ENCODE data around the gene ZCCHC9. TPM values are rescaled to one million over a fixed set of nuclear protein-coding genes. Genes with fewer than 3 reads are reported as not detected.
"Not testable (repeated sequence)": the region's sequence is repeated elsewhere in the genome, so short reads cannot be mapped to it uniquely, and the experiment has no call there.

The ZCCHC9 gene
- total and polyA plus RNA-seq, 12 donors, result 8.5 to 25.7 (median 11.1) TPM

DNA sequence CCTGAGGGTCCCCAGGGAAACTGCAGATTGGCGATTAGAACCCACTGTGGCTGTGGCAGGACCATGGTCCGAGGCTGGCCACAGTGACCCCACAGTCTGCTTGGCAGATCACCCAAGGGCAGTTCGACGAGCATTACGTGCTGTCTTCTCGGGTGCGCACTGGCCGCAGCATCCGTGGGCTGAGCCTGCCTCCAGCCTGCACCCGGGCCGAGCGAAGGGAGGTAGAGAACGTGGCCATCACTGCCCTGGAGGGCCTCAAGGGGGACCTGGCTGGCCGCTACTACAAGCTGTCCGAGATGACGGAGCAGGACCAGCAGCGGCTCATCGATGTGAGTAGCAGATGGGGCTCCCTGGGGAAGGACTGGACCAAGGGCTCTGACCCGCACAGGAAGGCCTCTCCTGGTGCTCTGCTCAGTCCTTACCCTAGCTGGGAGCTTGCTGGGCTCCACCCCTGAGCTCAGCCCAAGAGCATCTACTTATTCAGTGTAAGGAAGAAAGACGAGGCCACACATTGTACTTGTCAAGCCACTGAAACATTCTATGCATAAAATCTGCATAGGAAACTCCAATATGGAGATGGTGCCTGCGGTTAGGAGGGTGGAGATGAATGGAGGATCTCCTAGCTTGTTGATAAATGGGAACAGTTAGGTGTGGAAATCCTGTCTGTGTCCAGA lies 46.4 kb upstream of the ZCCHC9 start:
- TF ChIP-seq CTCF (IDR thresholded peaks at IDR 0.05), result no peak
- peaks cover 0 to 92% (median 43%) of the 10 kb centered on the region in 9 donors for H3K36me3 ChIP-seq
- ATAC-seq (peak in 1 of 8 donors; percentile 19), DNase-seq (no peak)
- H3K27me3 ChIP-seq, result no peaks in the 10 kb centered on the region
- H3K4me3 ChIP-seq, result no peak overlapping the region
- no peak overlapping the region for H3K27ac ChIP-seq
- H3K9me3 ChIP-seq, result peaks cover 0 to 4% (median 0%) of the 10 kb centered on the region in 11 donors
- WGBS, 2 donors, result 95 to 96% methylated on average over 21 of the region's 21 CpGs
- H3K4me1 ChIP-seq, result peaks cover 0 to 52% (median 15%) of the 10 kb centered on the region in 9 donors
- intact Hi-C loops (cut with DNase I), result no loop called here

DNA sequence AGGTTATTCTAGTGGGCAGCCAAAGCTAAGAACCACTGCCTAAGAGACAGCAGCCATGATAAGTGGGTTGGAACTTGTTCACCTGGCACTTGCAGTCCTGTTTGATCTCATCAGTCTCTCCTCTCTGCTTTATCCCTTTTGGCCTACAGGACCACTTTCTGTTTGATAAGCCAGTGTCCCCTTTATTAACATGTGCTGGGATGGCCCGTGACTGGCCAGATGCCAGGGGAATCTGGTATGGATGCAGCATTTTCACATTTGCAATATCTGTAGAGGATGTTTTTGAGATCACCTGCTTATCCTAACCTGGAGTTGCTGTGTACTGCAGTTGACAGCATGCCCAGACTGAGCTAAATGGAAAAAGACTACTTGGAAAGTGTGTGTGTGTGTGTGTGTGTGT lies 44.6 kb upstream of the ZCCHC9 start:
- intact Hi-C loops (cut with DNase I), result no loop called here
- ATAC-seq, result no peak
- no peak overlapping the region for H3K4me3 ChIP-seq

DNA sequence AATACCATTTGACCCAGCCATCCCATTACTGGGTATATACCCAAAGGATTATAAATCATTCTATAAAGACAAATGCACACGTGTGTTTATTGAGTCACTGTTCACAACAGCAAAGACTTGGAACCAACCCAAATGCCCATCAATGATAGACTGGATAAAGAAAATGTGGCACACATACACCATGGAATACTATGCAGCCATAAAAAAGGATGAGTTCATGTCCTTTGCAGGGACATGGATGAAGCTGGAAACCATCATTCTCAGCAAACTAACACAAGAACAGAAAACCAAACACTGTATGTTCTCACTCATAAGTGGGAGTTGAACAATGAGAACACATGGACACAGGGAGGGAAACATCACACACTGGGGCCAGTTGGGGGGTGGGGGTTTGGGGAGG lies 38.6 kb upstream of the ZCCHC9 start:
- intact Hi-C loops (cut with DNase I); DNase-seq; H3K27me3 ChIP-seq; ATAC-seq; H3K4me1 ChIP-seq; H3K27ac ChIP-seq; H3K4me3 ChIP-seq: not testable (repeated sequence)
- 90 to 100% methylated on average over 1 of the region's 1 CpG for WGBS, 2 donors
- Histone ChIP-seq H3K36me3 (peaks cover 0 to 100% (median 62%) of the 10 kb centered on the region in 9 donors), H3K9me3 (peaks cover 0 to 34% (median 6%) of the 10 kb centered on the region in 11 donors)

More for the DNA sequence above, 44.6 kb upstream of the ZCCHC9 start:
- H3K27me3 ChIP-seq, result no peaks in the 10 kb centered on the region
- peaks cover 0 to 100% (median 54%) of the 10 kb centered on the region in 9 donors for H3K36me3 ChIP-seq
- no peak for DNase-seq
- 71 to 73% methylated on average over 1 of the region's 1 CpG for WGBS, 2 donors
- no peak for TF ChIP-seq CTCF (IDR thresholded peaks at IDR 0.05)
- H3K27ac ChIP-seq, result no peak overlapping the region
- peaks cover 0 to 36% (median 7%) of the 10 kb centered on the region in 9 donors for H3K4me1 ChIP-seq
- peaks cover 0 to 19% (median 3%) of the 10 kb centered on the region in 11 donors for H3K9me3 ChIP-seq

- Histone ChIP-seq H3K4me3 (no peak overlapping the region), H3K27me3 (no peaks in the 10 kb centered on the region), H3K9me3 (peaks cover 0 to 31% (median 6%) of the 10 kb centered on the region in 11 donors), H3K4me1 (no peaks in the 10 kb centered on the region), H3K36me3 (peaks cover 0 to 100% (median 45%) of the 10 kb centered on the region in 9 donors), H3K27ac (no peak overlapping the region)
- TF ChIP-seq CTCF (IDR thresholded peaks at IDR 0.05), result no peak
- intact Hi-C loops (cut with DNase I), result no loop called here
- ATAC-seq (no peak), DNase-seq (no peak)
These were observed 36.3 kb upstream of the ZCCHC9 start for GRCh38 chr5:81265101-81265500.
